ENCODE data around the gene R3HCC1L.

DNA sequence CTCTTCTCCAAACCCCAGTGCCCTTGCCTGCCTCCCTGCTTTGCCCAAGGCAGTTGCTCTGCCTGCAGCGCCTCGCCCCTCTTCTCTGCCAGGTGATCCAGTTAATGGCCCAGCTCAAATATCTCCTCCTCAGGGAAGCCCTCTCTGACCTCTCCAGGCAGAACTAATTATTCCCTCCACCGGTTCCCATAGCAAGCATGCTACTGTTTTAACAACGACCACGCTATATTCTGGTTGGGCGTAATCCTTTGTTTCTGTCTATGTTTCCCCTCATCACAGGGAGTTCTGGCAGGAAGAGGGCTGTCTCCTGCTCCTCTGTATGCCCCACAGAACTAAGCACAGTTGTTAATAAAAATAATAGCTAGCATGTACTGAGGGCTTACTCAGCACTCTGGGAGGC lies 36.8 kb upstream of the R3HCC1L start:
- TF ChIP-seq CEBPB (IDR thresholded peaks at IDR 0.05) (no peak), CREB1 (IDR thresholded peaks at IDR 0.05; ENCODE audit: low read depth) (no peak)
